HG02610 (cell line): Measurements from ENCODE around the gene KLF7.
"Not testable (repeated sequence)": the region's sequence is repeated elsewhere in the genome, so short reads cannot be mapped to it uniquely, and the experiment has no call there.

ENCODE experiments used
- ATAC-seq: cut with Tn5 transposase; IDR thresholded peaks from one replicate; pipeline ENCODE4 v1.9.1; 2021; ENCODE audit warnings: mild to moderate bottlenecking, moderate library complexity; ENCODE audit not compliant: unreplicated experiment

The KLF7 gene

GRCh38 chr2:207037023-207037422 lies 128.7 kb downstream of the KLF7 start:
- ATAC-seq = not testable (repeated sequence)

- ATAC-seq = no peak
Measured at GRCh38 chr2:207035875-207036274, 129.9 kb downstream of the KLF7 start.

DNA sequence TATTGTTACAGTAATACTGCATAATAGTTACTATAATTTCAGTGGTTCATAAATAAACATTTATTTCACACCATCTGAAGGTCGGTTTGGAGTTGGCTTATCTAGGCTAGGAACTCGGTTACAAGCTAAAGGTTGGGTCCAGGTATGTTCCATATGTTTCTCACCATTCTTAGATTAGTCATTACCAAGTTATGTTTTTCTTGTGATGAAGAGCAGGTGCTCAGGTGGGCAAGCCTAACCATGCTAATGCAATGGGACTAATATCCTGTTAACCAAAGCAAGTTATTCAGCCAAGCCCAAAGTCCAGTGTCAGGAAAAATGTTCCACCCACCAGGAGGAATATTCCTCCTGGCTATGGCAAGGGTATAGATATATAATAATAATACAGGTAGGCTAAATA lies 133.3 kb downstream of the KLF7 start:
- ATAC-seq = no peak
